HG02763 (cell line): ENCODE data around the gene LPIN1.
"Not testable (repeated sequence)": the region's sequence is repeated elsewhere in the genome, so short reads cannot be mapped to it uniquely, and the experiment has no call there.

Experiments used
- ATAC-seq: cut with Tn5 transposase; IDR thresholded peaks from one replicate; pipeline ENCODE4 v1.9.1; 2021; ENCODE audit warnings: mild to moderate bottlenecking, moderate library complexity; ENCODE audit not compliant: unreplicated experiment

The LPIN1 gene

GRCh38 chr2:11713815-11714214 is 32.6 kb upstream of the LPIN1 start:
- no peak for ATAC-seq

- no peak for ATAC-seq
Measured at GRCh38 chr2:11715987-11716652, 30.3 kb upstream of the LPIN1 start.

GRCh38 chr2:11716689-11717321 is 29.6 kb upstream of the LPIN1 start:
- no peak for ATAC-seq

- ATAC-seq: no peak
Measured at GRCh38 chr2:11717623-11718022, 28.8 kb upstream of the LPIN1 start.

GRCh38 chr2:11718606-11719005 is 27.8 kb upstream of the LPIN1 start:
- no peak for ATAC-seq

- ATAC-seq: no peak
Measured at GRCh38 chr2:11719230-11719977, 27.0 kb upstream of the LPIN1 start.

- no peak for ATAC-seq
Measured at GRCh38 chr2:11720752-11721151, 25.7 kb upstream of the LPIN1 start.

- no peak for ATAC-seq
Measured at GRCh38 chr2:11722292-11723060, 24.0 kb upstream of the LPIN1 start.

- ATAC-seq: no peak
Measured at GRCh38 chr2:11723061-11723371, 23.4 kb upstream of the LPIN1 start.

- ATAC-seq: no peak
Measured at GRCh38 chr2:11724151-11724550, 22.3 kb upstream of the LPIN1 start.

GRCh38 chr2:11726384-11726783 is 20.0 kb upstream of the LPIN1 start:
- no peak for ATAC-seq

GRCh38 chr2:11729362-11730212 is 16.8 kb upstream of the LPIN1 start:
- ATAC-seq: no peak

- not testable (repeated sequence) for ATAC-seq
Measured at GRCh38 chr2:11731214-11731984, 15.0 kb upstream of the LPIN1 start.

GRCh38 chr2:11732587-11732986 is 13.8 kb upstream of the LPIN1 start:
- ATAC-seq: no peak

- not testable (repeated sequence) for ATAC-seq
Measured at GRCh38 chr2:11737852-11738251, 8.6 kb upstream of the LPIN1 start.

- peak; percentile 61 for ATAC-seq
Measured at GRCh38 chr2:11738589-11739436, 7.6 kb upstream of the LPIN1 start.

GRCh38 chr2:11740723-11741122 is 5.7 kb upstream of the LPIN1 start:
- no peak for ATAC-seq

GRCh38 chr2:11742317-11742701 is 4.1 kb upstream of the LPIN1 start:
- ATAC-seq: no peak
